Vagina (tissue), 2 donors: ENCODE results near the gene PIN4. TPM values are rescaled to one million over a fixed set of nuclear protein-coding genes. Genes with fewer than 3 reads are reported as not detected.

Experiments
- DNase-seq, 2 donors: peaks; one replicate each; pipeline ENCODE4 v3.0.0-alpha.2; 2017; ENCODE audit errors: extremely low spot score in 2 of 2
- H3K27ac ChIP-seq: fragments of 200-600 bp; sonication (generic); one replicate; pipeline ENCODE4 v1.5.1; 2019
- H3K27me3 ChIP-seq: fragments of 200-600 bp; sonication (generic); one replicate; pipeline ENCODE4 v1.5.1; 2019
- H3K36me3 ChIP-seq, 2 donors: fragments of 200-600 bp; sonication (generic); one replicate each; pipeline ENCODE4 v1.5.1; 2017 to 2019
- H3K4me1 ChIP-seq: fragments of 200-600 bp; sonication (generic); one replicate; pipeline ENCODE4 v1.5.1; 2019
- H3K4me3 ChIP-seq, 2 donors: fragments of 200-600 bp; sonication (generic); 1 replicate in 1 of 2; 2 replicates in 1 of 2; pipeline ENCODE4 v1.5.1; 2016 to 2019
- H3K9me3 ChIP-seq: fragments of 200-600 bp; sonication (generic); one replicate; pipeline ENCODE4 v1.5.1; 2019
- POLR2A ChIP-seq, 2 donors: fragments of 450-650 bp; IDR thresholded peaks; one replicate each; pipeline ENCODE4 v1.6.1; 2017; ENCODE audit warnings: antibody characterized with exemption in 2 of 2, mild to moderate bottlenecking in 2 of 2, moderate library complexity in 2 of 2
- POLR2AphosphoS5 ChIP-seq, 2 donors: sonication (generic); formaldehyde crosslinking; IDR thresholded peaks; one replicate each; pipeline ENCODE4 v1.9.0; 2017; ENCODE audit warnings: antibody characterized with exemption in 2 of 2, mild to moderate bottlenecking in 2 of 2, low read depth in 1 of 2; ENCODE audit not compliant: insufficient read depth in 1 of 2
- intact Hi-C: fragments of 100-400 bp; cut with DNase I; formaldehyde crosslinking; loops from one replicate; pipeline ENCODE4 v1.15.1; 2023
- total RNA-seq: library from RNA; depleted of rRNA; stranded (reverse); fragments of >200 nt; gene quantifications from one replicate; pipeline ENCODE4 v1.2.3, GENCODE V29; 2016
- TF ChIP-seq, protein P1 (sequence below), 3 experiments: fragments of 450-650 bp in 2 of 3; fragments of 200-600 bp in 1 of 3; sonication (generic) in 1 of 3; IDR thresholded peaks; one replicate each; pipeline ENCODE4 v1.5.1; 2017 to 2019; ENCODE audit warnings: antibody characterized with exemption in 3 of 3, mild to moderate bottlenecking in 2 of 3, moderate library complexity in 2 of 3

PIN4 gene
- total RNA-seq, 1 donor from 2014 or later, result 12.0 TPM

DNA sequence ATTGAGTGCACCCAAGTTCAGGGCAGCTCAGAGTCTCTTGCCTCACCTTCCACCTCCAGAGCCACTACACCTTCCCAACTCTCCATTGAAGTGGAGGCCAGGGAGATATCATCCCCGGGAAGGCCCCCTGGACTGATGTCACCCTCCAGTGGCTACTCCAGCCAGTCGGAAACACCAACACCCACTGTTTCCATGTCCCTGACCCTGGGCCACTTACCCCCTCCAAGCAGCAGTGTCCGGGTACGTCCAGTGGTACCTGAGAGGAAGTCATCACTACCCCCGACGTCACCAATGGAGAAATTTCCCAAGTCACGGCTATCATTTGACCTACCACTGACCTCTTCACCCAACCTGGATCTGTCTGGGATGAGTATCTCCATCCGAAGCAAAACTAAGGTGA, 42.0 kb upstream of the PIN4 start:
- no peaks in the 10 kb centered on the region for H3K9me3 ChIP-seq
- H3K27ac ChIP-seq, result no peak overlapping the region
- peak in 1 of 2 donors; percentile 78 for DNase-seq
- no peaks in the 10 kb centered on the region for H3K27me3 ChIP-seq
- H3K4me3 ChIP-seq, result no peak overlapping the region
- intact Hi-C loops, result no loop called here
- TF ChIP-seq POLR2AphosphoS5 (IDR thresholded peaks at IDR 0.05; ENCODE audit: insufficient read depth in 1 of 2, low read depth in 1 of 2) (no peak), POLR2A (IDR thresholded peaks at IDR 0.05) (no peak)
- TF ChIP-seq, protein P1, sequence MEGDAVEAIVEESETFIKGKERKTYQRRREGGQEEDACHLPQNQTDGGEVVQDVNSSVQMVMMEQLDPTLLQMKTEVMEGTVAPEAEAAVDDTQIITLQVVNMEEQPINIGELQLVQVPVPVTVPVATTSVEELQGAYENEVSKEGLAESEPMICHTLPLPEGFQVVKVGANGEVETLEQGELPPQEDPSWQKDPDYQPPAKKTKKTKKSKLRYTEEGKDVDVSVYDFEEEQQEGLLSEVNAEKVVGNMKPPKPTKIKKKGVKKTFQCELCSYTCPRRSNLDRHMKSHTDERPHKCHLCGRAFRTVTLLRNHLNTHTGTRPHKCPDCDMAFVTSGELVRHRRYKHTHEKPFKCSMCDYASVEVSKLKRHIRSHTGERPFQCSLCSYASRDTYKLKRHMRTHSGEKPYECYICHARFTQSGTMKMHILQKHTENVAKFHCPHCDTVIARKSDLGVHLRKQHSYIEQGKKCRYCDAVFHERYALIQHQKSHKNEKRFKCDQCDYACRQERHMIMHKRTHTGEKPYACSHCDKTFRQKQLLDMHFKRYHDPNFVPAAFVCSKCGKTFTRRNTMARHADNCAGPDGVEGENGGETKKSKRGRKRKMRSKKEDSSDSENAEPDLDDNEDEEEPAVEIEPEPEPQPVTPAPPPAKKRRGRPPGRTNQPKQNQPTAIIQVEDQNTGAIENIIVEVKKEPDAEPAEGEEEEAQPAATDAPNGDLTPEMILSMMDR (IDR thresholded peaks at IDR 0.05), result no peak
- H3K4me1 ChIP-seq, result no peaks in the 10 kb centered on the region
- H3K36me3 ChIP-seq, result no peaks in the 10 kb centered on the region

- H3K36me3 ChIP-seq, result no peaks in the 10 kb centered on the region
- H3K4me3 ChIP-seq, result no peak overlapping the region
- no peaks in the 10 kb centered on the region for H3K27me3 ChIP-seq
- intact Hi-C loops, result no loop called here
- DNase-seq, result no peak
- H3K9me3 ChIP-seq, result no peaks in the 10 kb centered on the region
- no peak overlapping the region for H3K27ac ChIP-seq
- H3K4me1 ChIP-seq, result no peaks in the 10 kb centered on the region
- no peak for TF ChIP-seq POLR2A (IDR thresholded peaks at IDR 0.05)
- TF ChIP-seq, protein P1 (IDR thresholded peaks at IDR 0.05), result no peak
Measured at GRCh38 chrX:72141372-72142004, 40.1 kb upstream of the PIN4 start.

GRCh38 chrX:72142094-72142793, 39.3 kb upstream of the PIN4 start:
- no peak overlapping the region for H3K27ac ChIP-seq
- DNase-seq, result no peak
- no peaks in the 10 kb centered on the region for H3K36me3 ChIP-seq
- no peaks in the 10 kb centered on the region for H3K27me3 ChIP-seq
- no peaks in the 10 kb centered on the region for H3K9me3 ChIP-seq
- TF ChIP-seq, protein P1 (IDR thresholded peaks at IDR 0.05), result no peak
- TF ChIP-seq POLR2AphosphoS5 (IDR thresholded peaks at IDR 0.05; ENCODE audit: insufficient read depth in 1 of 2, low read depth in 1 of 2) (no peak), POLR2A (IDR thresholded peaks at IDR 0.05) (no peak)
- intact Hi-C loops, result no loop called here
- no peaks in the 10 kb centered on the region for H3K4me1 ChIP-seq
- H3K4me3 ChIP-seq, result no peak overlapping the region

- H3K27me3 ChIP-seq, result no peaks in the 10 kb centered on the region
- H3K4me1 ChIP-seq, result no peaks in the 10 kb centered on the region
- no peaks in the 10 kb centered on the region for H3K36me3 ChIP-seq
- intact Hi-C loops, result no loop called here
- no peak for DNase-seq
- no peak overlapping the region for H3K27ac ChIP-seq
- no peaks in the 10 kb centered on the region for H3K9me3 ChIP-seq
- TF ChIP-seq POLR2A (IDR thresholded peaks at IDR 0.05), result no peak
- TF ChIP-seq, protein P1 (IDR thresholded peaks at IDR 0.05), result no peak
- no peak for TF ChIP-seq POLR2AphosphoS5 (IDR thresholded peaks at IDR 0.05; ENCODE audit: insufficient read depth in 1 of 2, low read depth in 1 of 2)
- no peak overlapping the region for H3K4me3 ChIP-seq
Measured at GRCh38 chrX:72142794-72143608, 38.6 kb upstream of the PIN4 start.

GRCh38 chrX:72143609-72143907, 38.0 kb upstream of the PIN4 start:
- Histone ChIP-seq H3K4me3 (no peak overlapping the region), H3K36me3 (no peaks in the 10 kb centered on the region), H3K4me1 (no peaks in the 10 kb centered on the region), H3K27me3 (no peaks in the 10 kb centered on the region), H3K27ac (no peak overlapping the region), H3K9me3 (no peaks in the 10 kb centered on the region)
- no peak for TF ChIP-seq POLR2AphosphoS5 (IDR thresholded peaks at IDR 0.05; ENCODE audit: insufficient read depth in 1 of 2, low read depth in 1 of 2)
- TF ChIP-seq, protein P1 (IDR thresholded peaks at IDR 0.05), result no peak
- no peak for TF ChIP-seq POLR2A (IDR thresholded peaks at IDR 0.05)
- no peak for DNase-seq
- intact Hi-C loops, result no loop called here
